HEK293T (cell line): ENCODE results near the gene DUSP8.
"Not testable (repeated sequence)": the region's sequence is repeated elsewhere in the genome, so short reads cannot be mapped to it uniquely, and the experiment has no call there.

Experiments used
- BHLHE40 ChIP-seq: fragments of 450-650 bp; IDR thresholded peaks from 2 replicates; pipeline ENCODE4 v1.6.1; 2016; ENCODE audit warnings: mild to moderate bottlenecking, moderate library complexity, borderline replicate concordance
- ELF4 ChIP-seq: fragments of 450-650 bp; IDR thresholded peaks from 2 replicates; pipeline ENCODE4 v1.6.1; 2017; ENCODE audit warnings: antibody characterized with exemption
- FOXA1 ChIP-seq: fragments of 450-650 bp; IDR thresholded peaks from 2 replicates; pipeline ENCODE4 v1.6.1; 2016; ENCODE audit warnings: mild to moderate bottlenecking
- FOXK2 ChIP-seq: fragments of 450-650 bp; IDR thresholded peaks from 2 replicates; pipeline ENCODE4 v1.6.1; 2016; ENCODE audit warnings: mild to moderate bottlenecking
- FOXM1 ChIP-seq: fragments of 450-650 bp; IDR thresholded peaks from 2 replicates; pipeline ENCODE4 v1.6.1; 2017; ENCODE audit warnings: mild to moderate bottlenecking, borderline replicate concordance
- SP1 ChIP-seq: fragments of 450-650 bp; IDR thresholded peaks from 2 replicates; pipeline ENCODE4 v1.6.1; 2017

DNA sequence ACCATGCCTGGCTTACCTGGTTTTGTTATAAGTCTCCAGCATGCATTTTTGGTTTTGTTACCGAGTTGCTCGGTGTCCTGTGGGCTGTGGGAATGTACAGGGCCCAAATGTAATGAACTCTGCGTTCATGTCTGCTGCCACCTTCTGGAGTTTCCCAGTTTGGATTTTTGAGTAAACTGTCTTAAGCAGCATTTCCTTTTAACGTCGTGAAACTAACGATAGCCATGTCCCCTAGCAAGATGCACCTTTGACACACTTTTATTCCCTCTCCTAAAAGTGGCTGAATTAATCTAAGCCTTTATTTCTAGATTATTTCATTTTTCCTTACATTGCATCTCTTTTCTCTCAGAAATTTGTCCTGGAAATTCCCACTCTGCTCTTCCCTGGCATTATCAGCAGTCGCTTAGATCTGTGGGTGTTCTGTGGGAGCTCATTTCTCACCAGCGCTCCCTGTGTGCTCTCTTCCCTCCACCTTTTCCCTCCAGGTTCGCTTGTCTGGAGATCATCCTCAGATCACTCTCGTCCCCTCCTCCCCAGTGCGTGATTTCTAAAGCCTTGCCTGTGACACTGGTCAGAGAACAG is 24.0 kb upstream of the DUSP8 start:
- TF ChIP-seq ELF4, FOXK2, SP1, FOXM1, FOXA1, BHLHE40: not testable (repeated sequence)
